Keratinocyte (primary cell): ENCODE data around the gene MNX1. TPM values are rescaled to one million over a fixed set of nuclear protein-coding genes. Genes with fewer than 3 reads are reported as not detected.

Experiments used
- DNase-seq: peaks from one replicate; pipeline ENCODE4 v3.0.0-alpha.2; 2011; ENCODE audit warnings: low read depth, missing footprints, low spot score
- FAIRE-seq: peaks from 2 replicates; lab custom pipeline; 2011; peaks lifted over from hg19 to GRCh38; lab: Jason Lieb, UNC
- H2AFZ ChIP-seq: 2 replicates; pipeline ENCODE4 v1.6.0; 2012; ENCODE audit warnings: low read length, control low read depth, inconsistent platforms; ENCODE audit not compliant: control insufficient read depth
- H3K27ac ChIP-seq: 2 replicates; pipeline ENCODE4 v1.5.1; 2011; ENCODE audit warnings: low read length; ENCODE audit not compliant: control insufficient read depth, insufficient read depth
- H3K27me3 ChIP-seq: 3 replicates; pipeline ENCODE4 v1.6.0; 2011; ENCODE audit warnings: low read length; ENCODE audit not compliant: control insufficient read depth, insufficient read depth; ENCODE audit errors: extremely low read depth
- H3K36me3 ChIP-seq, 2 experiments: 2 replicates in 1 of 2; 3 replicates in 1 of 2; pipeline ENCODE4 v1.5.1; 2011; ENCODE audit warnings: low read length in 2 of 2, mild to moderate bottlenecking in 1 of 2; ENCODE audit not compliant: control insufficient read depth in 2 of 2, insufficient read depth in 2 of 2; ENCODE audit errors: extremely low read depth in 1 of 2
- H3K4me1 ChIP-seq: 3 replicates; pipeline ENCODE4 v1.5.1; 2011; ENCODE audit warnings: low read length; ENCODE audit not compliant: control insufficient read depth, insufficient read depth; ENCODE audit errors: extremely low read depth
- H3K4me2 ChIP-seq: 3 replicates; pipeline ENCODE4 v1.6.0; 2011; ENCODE audit warnings: low read depth, low read length; ENCODE audit not compliant: control insufficient read depth, insufficient read depth; ENCODE audit errors: extremely low read depth
- H3K4me3 ChIP-seq, 3 experiments: fragments of 200-600 bp in 1 of 3; sonication (generic) in 1 of 3; 2 replicates in 2 of 3; 3 replicates in 1 of 3; pipeline ENCODE4 v1.5.1; 2011 to 2016; ENCODE audit warnings: low read length in 3 of 3, mild to moderate bottlenecking in 3 of 3, control low read depth in 2 of 3, inconsistent platforms in 1 of 3, low read depth in 1 of 3, mixed read lengths in 1 of 3, mixed run types in 1 of 3, moderate library complexity in 1 of 3; ENCODE audit not compliant: control insufficient read depth in 2 of 3, insufficient read depth in 2 of 3; ENCODE audit errors: extremely low read depth in 1 of 3
- H3K79me2 ChIP-seq: 2 replicates; pipeline ENCODE4 v1.6.0; 2012; ENCODE audit warnings: low read length; ENCODE audit not compliant: control insufficient read depth, insufficient read depth
- H3K9ac ChIP-seq: 3 replicates; pipeline ENCODE4 v1.6.0; 2011; ENCODE audit warnings: low read length; ENCODE audit not compliant: control insufficient read depth, insufficient read depth; ENCODE audit errors: extremely low read depth
- H3K9me1 ChIP-seq: 3 replicates; pipeline ENCODE4 v1.6.0; 2011; ENCODE audit warnings: low read length; ENCODE audit not compliant: control insufficient read depth, insufficient read depth; ENCODE audit errors: extremely low read depth
- H3K9me3 ChIP-seq: 2 replicates; pipeline ENCODE4 v1.5.1; 2012; ENCODE audit warnings: low read depth, low read length; ENCODE audit not compliant: control insufficient read depth
- H4K20me1 ChIP-seq: 3 replicates; pipeline ENCODE4 v1.6.0; 2011; ENCODE audit warnings: low read length; ENCODE audit not compliant: control insufficient read depth, insufficient read depth; ENCODE audit errors: extremely low read depth
- EZH2 ChIP-seq: IDR thresholded peaks from one replicate; pipeline ENCODE4 v1.6.1; 2012; ENCODE audit warnings: inconsistent platforms, mild to moderate bottlenecking, low read length, moderate library complexity
- dilution Hi-C: fragments of 300-500 bp; cut with MboI; formaldehyde crosslinking; loops from one replicate; pipeline ENCODE4 v1.7.0; 2020; ENCODE audit warnings: low sequenced_read_pairs; ENCODE audit not compliant: extremely low pct_ligation_motif_present
- polyA plus RNA-seq, 5 experiments: library from polyadenylated mRNA; depleted of rRNA in 3 of 5; stranded (reverse) in 3 of 5; stranded (forward) in 1 of 5; unstranded in 1 of 5; fragments of >200 nt; gene quantifications; 1 replicate in 1 of 5; 2 replicates in 3 of 5; 3 replicates in 1 of 5; pipeline versions ENCODE4 v1.2.1 to v1.2.3, GENCODE V29; 2011 to 2012; ENCODE audit warnings: missing spikeins in 2 of 5, low read depth in 1 of 5, low replicate concordance in 1 of 5
- TF ChIP-seq, protein P1 (sequence below), 3 experiments: IDR thresholded peaks in 1 of 3; conservative IDR thresholded peaks in 1 of 3; optimal IDR thresholded peaks in 1 of 3; 2 replicates in 2 of 3; 3 replicates in 1 of 3; pipeline versions ENCODE3 to v1.5.1; 2011; ENCODE audit warnings: low read length in 3 of 3, mild to moderate bottlenecking in 3 of 3, moderate library complexity in 2 of 3, control low read depth in 1 of 3, inconsistent platforms in 1 of 3; ENCODE audit not compliant: insufficient read depth in 2 of 3; ENCODE audit errors: extremely low read depth in 1 of 3

The MNX1 gene
- polyA plus RNA-seq, 1 donor (not counting 4 experiments of a cell fraction or from before 2014, with no cell fraction given) = not detected

DNA sequence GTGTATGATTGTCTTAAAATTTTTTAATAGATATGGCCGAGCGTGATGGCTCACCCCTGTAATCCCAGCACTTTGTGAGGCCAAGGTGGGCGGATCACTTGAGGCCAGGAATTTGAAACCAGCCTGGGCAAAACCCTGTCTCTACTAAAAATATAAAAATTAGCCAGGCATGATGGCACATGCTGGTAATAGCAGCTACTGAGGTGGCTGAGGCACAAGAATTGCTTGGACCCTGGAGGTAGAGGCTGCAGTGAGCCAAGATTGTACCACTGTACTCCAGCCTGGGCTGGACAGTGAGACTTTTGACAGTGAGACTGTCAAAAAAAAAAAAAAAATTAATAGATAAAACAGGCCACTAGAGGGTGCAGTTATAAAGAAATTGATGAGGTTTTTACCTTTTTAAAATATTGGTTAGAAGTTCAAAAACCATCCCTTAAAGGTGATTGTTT is 40.5 kb downstream of the MNX1 start:
- Histone ChIP-seq H3K79me2 (no peaks in the 10 kb centered on the region), H3K4me3 (no peak overlapping the region), H3K27ac (peak overlapping the region; percentile 85), H3K9ac (peak overlapping the region; percentile 69), H3K4me2 (peak overlapping the region; percentile 51), H3K27me3 (no peaks in the 10 kb centered on the region), H3K36me3 (peaks cover 23 to 40% of the 10 kb centered on the region in 2 experiments), H4K20me1 (no peaks in the 10 kb centered on the region), H3K9me3 (no peaks in the 10 kb centered on the region), H3K9me1 (no peaks in the 10 kb centered on the region), H2AFZ (no peak overlapping the region), H3K4me1 (peaks cover 23% of the 10 kb centered on the region)
- no peak for FAIRE-seq
- DNase-seq = peak; percentile 28
- dilution Hi-C loops = no loop called here
- TF ChIP-seq EZH2 = no peak
- TF ChIP-seq, protein P1, sequence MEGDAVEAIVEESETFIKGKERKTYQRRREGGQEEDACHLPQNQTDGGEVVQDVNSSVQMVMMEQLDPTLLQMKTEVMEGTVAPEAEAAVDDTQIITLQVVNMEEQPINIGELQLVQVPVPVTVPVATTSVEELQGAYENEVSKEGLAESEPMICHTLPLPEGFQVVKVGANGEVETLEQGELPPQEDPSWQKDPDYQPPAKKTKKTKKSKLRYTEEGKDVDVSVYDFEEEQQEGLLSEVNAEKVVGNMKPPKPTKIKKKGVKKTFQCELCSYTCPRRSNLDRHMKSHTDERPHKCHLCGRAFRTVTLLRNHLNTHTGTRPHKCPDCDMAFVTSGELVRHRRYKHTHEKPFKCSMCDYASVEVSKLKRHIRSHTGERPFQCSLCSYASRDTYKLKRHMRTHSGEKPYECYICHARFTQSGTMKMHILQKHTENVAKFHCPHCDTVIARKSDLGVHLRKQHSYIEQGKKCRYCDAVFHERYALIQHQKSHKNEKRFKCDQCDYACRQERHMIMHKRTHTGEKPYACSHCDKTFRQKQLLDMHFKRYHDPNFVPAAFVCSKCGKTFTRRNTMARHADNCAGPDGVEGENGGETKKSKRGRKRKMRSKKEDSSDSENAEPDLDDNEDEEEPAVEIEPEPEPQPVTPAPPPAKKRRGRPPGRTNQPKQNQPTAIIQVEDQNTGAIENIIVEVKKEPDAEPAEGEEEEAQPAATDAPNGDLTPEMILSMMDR (optimal IDR thresholded peaks at IDR 0.05 in 1 of 3, IDR thresholded peaks at IDR 0.05 in 1 of 3, conservative IDR thresholded peaks at IDR 0.05 in 1 of 3; ENCODE audit: extremely low read depth in 1 of 3, insufficient read depth in 2 of 3, low read length in 3 of 3) = peak in 2 of 3 experiments; percentile 10 to 17

DNA sequence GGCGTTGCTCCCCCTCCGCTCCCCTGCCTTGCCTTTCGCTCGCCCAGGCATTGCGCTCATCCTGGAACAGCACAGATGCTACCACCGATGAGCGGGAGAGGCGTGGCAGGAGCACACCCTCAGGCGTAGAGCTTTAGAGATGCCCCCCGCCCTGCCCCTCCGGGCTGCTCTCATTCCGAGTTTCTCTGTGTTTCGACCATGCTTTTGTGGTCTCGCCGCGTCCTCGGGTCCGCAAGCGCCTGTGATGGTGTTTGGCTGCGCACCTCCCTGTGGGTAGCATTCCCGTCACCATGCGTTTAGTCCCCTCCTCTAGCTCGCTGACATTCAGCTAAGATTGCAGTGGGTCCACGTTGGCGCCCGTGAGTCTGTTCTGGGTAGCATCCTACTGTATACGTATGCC is 42.3 kb downstream of the MNX1 start:
- peak overlapping the region; percentile 18 for H3K9ac ChIP-seq
- FAIRE-seq (no peak), DNase-seq (no peak)
- H3K27ac ChIP-seq = peak overlapping the region; percentile 63
- no peaks in the 10 kb centered on the region for H3K9me3 ChIP-seq
- no peak overlapping the region for H3K4me3 ChIP-seq
- no peak for TF ChIP-seq EZH2
- TF ChIP-seq, protein P1 (optimal IDR thresholded peaks at IDR 0.05 in 1 of 3, IDR thresholded peaks at IDR 0.05 in 1 of 3, conservative IDR thresholded peaks at IDR 0.05 in 1 of 3; ENCODE audit: extremely low read depth in 1 of 3, insufficient read depth in 2 of 3, low read length in 3 of 3) = no peak
- H3K4me2 ChIP-seq = no peak overlapping the region
- H3K9me1 ChIP-seq = no peaks in the 10 kb centered on the region
- H3K4me1 ChIP-seq = peaks cover 23% of the 10 kb centered on the region
- H2AFZ ChIP-seq = no peak overlapping the region
- H3K36me3 ChIP-seq = peaks cover 23 to 40% of the 10 kb centered on the region in 2 experiments
- H4K20me1 ChIP-seq = no peaks in the 10 kb centered on the region
- H3K27me3 ChIP-seq = no peaks in the 10 kb centered on the region
- H3K79me2 ChIP-seq = no peaks in the 10 kb centered on the region
- dilution Hi-C loops = no loop called here
